Upper lobe of right lung (tissue), 1 donor: ENCODE results near the gene BFSP2. TPM values are rescaled to one million over a fixed set of nuclear protein-coding genes. Genes with fewer than 3 reads are reported as not detected.

Source experiments
- ATAC-seq: fragments of 200-7000 bp; cut with Tn5 transposase; one replicate; pipeline ENCODE4 v1.9.1; 2020; ENCODE audit warnings: mild to moderate bottlenecking, moderate library complexity
- DNase-seq: peaks from one replicate; pipeline ENCODE4 v3.0.0-alpha.2; 2020
- H3K27ac ChIP-seq: fragments of 200-600 bp; one replicate; pipeline ENCODE4 v1.8.0; 2022
- H3K27me3 ChIP-seq: fragments of 200-600 bp; one replicate; pipeline ENCODE4 v1.8.0; 2022; ENCODE audit warnings: mild to moderate bottlenecking
- H3K36me3 ChIP-seq: fragments of 200-600 bp; one replicate; pipeline ENCODE4 v1.8.0; 2022
- H3K4me1 ChIP-seq: fragments of 200-600 bp; one replicate; pipeline ENCODE4 v1.8.0; 2022
- H3K4me3 ChIP-seq: fragments of 200-600 bp; one replicate; pipeline ENCODE4 v1.8.0; 2022; ENCODE audit warnings: mild to moderate bottlenecking
- H3K9me3 ChIP-seq: fragments of 200-600 bp; one replicate; pipeline ENCODE4 v1.8.0; 2022
- CTCF ChIP-seq: fragments of 200-600 bp; IDR thresholded peaks from one replicate; pipeline ENCODE4 v1.8.0; 2022; ENCODE audit warnings: antibody characterized with exemption
- intact Hi-C: fragments of 100-400 bp; cut with DNase I; formaldehyde crosslinking; loops from one replicate; pipeline ENCODE4 v1.11.0; 2022
- total RNA-seq: library from RNA; stranded (reverse); fragmentation: NEBNext Ultra II Directional; extraction: Animal tissue kit (Norgen Biotek cat#: 25700); gene quantifications from one replicate; pipeline ENCODE4 v1.2.1, GENCODE V29; 2021
- donor health status: DM: no; HTN: yes; CAD: no; lungs with severe emphysema.

The BFSP2 gene
- total RNA-seq, 1 donor from 2014 or later, result not detected

DNA sequence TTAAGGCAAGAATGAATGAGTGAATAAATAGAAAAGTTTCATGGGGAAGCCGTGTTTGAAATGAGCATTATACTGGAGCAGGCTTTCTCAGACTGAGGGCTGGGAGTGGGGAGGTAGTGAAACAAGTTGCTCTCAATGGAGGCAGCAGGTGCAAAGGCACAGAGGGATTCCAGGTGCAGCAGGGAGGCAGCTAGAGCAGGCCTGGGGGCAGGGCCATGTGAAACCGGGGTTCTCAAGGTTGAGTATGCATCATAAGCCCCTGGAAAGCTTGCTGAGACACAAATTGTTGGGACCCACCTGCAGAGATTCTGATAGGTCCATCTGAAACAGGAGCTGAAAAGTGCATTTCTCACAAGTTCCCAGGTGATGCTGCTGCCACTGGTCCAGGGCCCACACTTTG lies 45.3 kb downstream of the BFSP2 start:
- intact Hi-C loops, result no loop called here
- no peak for TF ChIP-seq CTCF
- Histone ChIP-seq H3K4me3 (no peak overlapping the region), H3K9me3 (no peaks in the 10 kb centered on the region), H3K4me1 (no peaks in the 10 kb centered on the region), H3K27ac (no peak overlapping the region), H3K36me3 (no peaks in the 10 kb centered on the region), H3K27me3 (no peaks in the 10 kb centered on the region)
- DNase-seq (no peak), ATAC-seq (no peak)

- Histone ChIP-seq H3K4me1 (no peaks in the 10 kb centered on the region), H3K4me3 (no peak overlapping the region), H3K9me3 (no peaks in the 10 kb centered on the region), H3K27ac (no peak overlapping the region), H3K27me3 (no peaks in the 10 kb centered on the region), H3K36me3 (no peaks in the 10 kb centered on the region)
- ATAC-seq, result no peak
- DNase-seq, result no peak
- no peak for TF ChIP-seq CTCF
- intact Hi-C loops, result no loop called here
These were observed 48.1 kb downstream of the BFSP2 start for GRCh38 chr3:133447750-133448477.

GRCh38 chr3:133448478-133449122 lies 48.7 kb downstream of the BFSP2 start:
- ATAC-seq, result peak; percentile 82
- Histone ChIP-seq H3K36me3 (no peaks in the 10 kb centered on the region), H3K27ac (peak overlapping the region; percentile 31), H3K9me3 (no peaks in the 10 kb centered on the region), H3K27me3 (no peaks in the 10 kb centered on the region), H3K4me1 (no peaks in the 10 kb centered on the region), H3K4me3 (no peak overlapping the region)
- TF ChIP-seq CTCF, result no peak
- no peak for DNase-seq
- intact Hi-C loops, result no loop called here

DNA sequence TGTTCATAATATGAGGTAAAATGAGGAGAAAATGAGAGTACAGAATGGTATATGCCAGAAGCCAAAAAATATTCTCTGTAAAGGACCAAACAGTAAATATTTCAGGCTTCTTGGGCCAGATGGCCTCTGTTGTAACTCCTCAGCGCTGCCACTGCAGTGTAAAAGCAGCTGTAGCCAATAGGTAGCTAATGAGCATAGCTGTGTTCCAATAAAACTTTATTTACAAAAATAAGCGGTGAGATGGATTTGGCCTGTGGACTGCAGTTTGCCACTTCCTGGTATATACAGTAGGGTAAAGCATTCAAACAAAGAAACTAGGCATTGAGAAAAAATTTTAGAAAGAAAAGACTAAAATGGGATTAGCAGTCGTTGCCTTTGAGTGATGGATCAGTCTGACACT lies 51.5 kb downstream of the BFSP2 start:
- TF ChIP-seq CTCF, result no peak

GRCh38 chr3:133452641-133453319 lies 52.9 kb downstream of the BFSP2 start:
- Histone ChIP-seq H3K4me1 (no peaks in the 10 kb centered on the region), H3K27ac (no peak overlapping the region), H3K9me3 (no peaks in the 10 kb centered on the region), H3K36me3 (no peaks in the 10 kb centered on the region), H3K27me3 (no peaks in the 10 kb centered on the region), H3K4me3 (no peak overlapping the region)
- ATAC-seq (no peak), DNase-seq (no peak)
- TF ChIP-seq CTCF, result no peak
- intact Hi-C loops, result no loop called here

More for the DNA sequence above, 51.5 kb downstream of the BFSP2 start:
- H3K4me1 ChIP-seq, result no peaks in the 10 kb centered on the region
- no peaks in the 10 kb centered on the region for H3K27me3 ChIP-seq
- intact Hi-C loops, result no loop called here
- no peak overlapping the region for H3K4me3 ChIP-seq
- ATAC-seq (no peak), DNase-seq (no peak)
- H3K27ac ChIP-seq, result no peak overlapping the region
- H3K36me3 ChIP-seq, result no peaks in the 10 kb centered on the region
- no peaks in the 10 kb centered on the region for H3K9me3 ChIP-seq
